ENCODE measurements around the gene THOP1.

- TF ChIP-seq CTCF (IDR thresholded peaks at IDR 0.05; ENCODE audit: low read length) = no peak
- no peak for TF ChIP-seq EZH2 (IDR thresholded peaks at IDR 0.05; ENCODE audit: borderline replicate concordance, low read length)
Observed at GRCh38 chr19:2815191-2815614, 29.9 kb downstream of the THOP1 start.
